ENCODE measurements around the gene MAEL. TPM values are rescaled to one million over a fixed set of nuclear protein-coding genes. Genes with fewer than 3 reads are reported as not detected.
A peak's percentile ranks its signal among the peaks of the same experiment; 100 is the strongest.

The MAEL gene
- total RNA-seq, 1 donor from 2014 or later = not detected

DNA sequence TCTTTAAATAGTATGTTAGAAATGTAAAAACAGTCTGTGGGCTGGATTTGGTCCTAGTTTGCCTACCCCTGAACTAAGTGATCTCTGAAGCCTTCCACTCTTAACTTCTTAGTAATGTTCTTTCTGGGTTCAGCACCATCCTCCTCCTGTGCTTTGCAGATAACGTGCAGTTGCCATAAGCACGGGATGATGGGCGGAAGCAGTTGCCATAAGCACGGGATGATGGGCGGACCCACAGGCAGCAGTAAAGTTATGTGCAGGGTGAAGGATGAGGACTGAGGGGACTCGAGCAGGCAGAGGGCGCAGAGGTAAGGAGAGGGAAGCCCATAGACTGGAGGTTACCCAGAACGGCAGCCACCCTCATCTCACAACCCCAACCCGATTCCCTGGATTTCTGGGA, 75.5 kb downstream of the MAEL start:
- Mint-ChIP-seq H3K9me3 (no peaks in the 10 kb centered on the region), H3K36me3 (ENCODE audit: low read depth) (no peaks in the 10 kb centered on the region), H3K27me3 (ENCODE audit: low read depth) (peaks cover 4% of the 10 kb centered on the region), H3K4me3 (ENCODE audit: low read depth) (no peak overlapping the region), H3K4me1 (ENCODE audit: low read depth) (peaks cover 3% of the 10 kb centered on the region), H3K27ac (no peak overlapping the region)
- intact Hi-C loops (cut with micrococcal nuclease) = loop anchor here (5.0 to 10.0 kb wide), 5 partner anchors 203 to 493 kb away; no protein-coding TSS in a partner anchor
- no peak for DNase-seq (ENCODE audit: low spot score)

DNA sequence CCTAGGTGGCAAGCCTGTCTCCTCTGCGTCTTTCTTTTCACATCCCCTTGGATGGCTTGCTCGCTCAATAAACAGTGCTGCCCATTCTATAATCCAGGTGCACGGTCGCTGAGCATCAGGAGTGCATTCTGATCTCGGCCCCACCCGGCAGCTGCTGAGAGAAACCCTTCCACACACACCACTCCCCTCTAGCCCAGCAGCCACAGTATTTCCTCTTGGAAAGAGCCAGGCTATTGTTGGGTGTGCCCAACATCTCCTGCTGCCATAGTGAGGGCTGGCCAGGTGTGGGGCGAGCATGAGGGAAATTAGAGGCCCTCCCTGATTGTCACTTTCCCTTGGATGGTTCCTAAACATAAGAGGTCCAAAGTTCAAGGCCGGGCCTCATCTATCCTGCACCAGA, 76.4 kb downstream of the MAEL start:
- H3K27me3 Mint-ChIP-seq (ENCODE audit: low read depth) = peaks cover 7% of the 10 kb centered on the region
- intact Hi-C loops (cut with micrococcal nuclease) = loop anchor here (5.0 to 10.0 kb wide), 5 partner anchors 202 to 492 kb away; no protein-coding TSS in a partner anchor
- no peak overlapping the region for H3K4me3 Mint-ChIP-seq (ENCODE audit: low read depth)
- no peaks in the 10 kb centered on the region for H3K9me3 Mint-ChIP-seq
- H3K4me1 Mint-ChIP-seq (ENCODE audit: low read depth) = peaks cover 3% of the 10 kb centered on the region
- no peak overlapping the region for H3K27ac Mint-ChIP-seq
- H3K36me3 Mint-ChIP-seq (ENCODE audit: low read depth) = no peaks in the 10 kb centered on the region
- DNase-seq (ENCODE audit: low spot score) = no peak

DNA sequence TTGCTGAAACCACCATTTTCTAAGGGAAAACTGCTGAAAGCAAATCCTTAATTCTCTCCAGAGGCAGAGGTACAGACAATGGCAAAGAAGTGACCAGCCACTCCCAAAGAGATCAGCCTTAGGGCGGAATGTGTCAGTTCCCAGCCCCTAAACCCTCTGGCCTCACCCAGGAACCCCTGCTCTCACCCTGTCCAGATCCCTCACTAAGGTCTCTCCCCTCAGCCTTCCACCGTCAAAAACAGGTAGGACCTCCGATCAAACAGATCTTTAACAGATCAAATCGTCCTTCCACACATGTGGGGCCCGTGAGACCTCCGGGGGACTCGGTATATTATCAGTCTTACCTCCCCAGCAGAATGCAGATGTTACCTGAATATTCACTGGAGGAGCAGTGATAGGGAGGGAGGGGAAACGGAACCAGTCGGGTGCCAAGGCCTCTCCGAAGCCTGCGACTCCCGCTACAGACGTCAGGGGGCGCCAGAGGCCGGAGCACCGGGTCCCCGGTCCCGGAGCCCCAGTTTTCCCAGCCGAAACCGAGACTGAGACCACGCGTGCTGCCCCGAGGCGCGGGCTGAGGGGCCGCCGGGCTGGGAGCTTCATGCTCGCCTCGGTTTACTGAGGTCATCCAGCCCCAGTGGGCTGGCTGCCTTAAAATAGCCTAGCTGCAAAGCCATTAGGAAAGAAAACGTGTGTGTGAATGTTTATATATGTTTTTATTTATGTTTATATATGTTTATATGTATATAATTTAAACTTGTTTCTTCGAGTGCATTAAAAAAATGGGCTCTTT, 77.4 kb downstream of the MAEL start:
- intact Hi-C loops (cut with micrococcal nuclease) = loop anchor here (1.0 to 10.0 kb wide), 7 partner anchors 58 to 491 kb away; partner anchors contain the start of gene POU2F1
- DNase-seq (ENCODE audit: low spot score) = peak; percentile 67
- Mint-ChIP-seq H3K36me3 (ENCODE audit: low read depth) (no peaks in the 10 kb centered on the region), H3K9me3 (no peaks in the 10 kb centered on the region), H3K4me3 (ENCODE audit: low read depth) (peak overlapping the region; percentile 41), H3K4me1 (ENCODE audit: low read depth) (peaks cover 3% of the 10 kb centered on the region), H3K27ac (no peak overlapping the region), H3K27me3 (ENCODE audit: low read depth) (peaks cover 9% of the 10 kb centered on the region)

DNA sequence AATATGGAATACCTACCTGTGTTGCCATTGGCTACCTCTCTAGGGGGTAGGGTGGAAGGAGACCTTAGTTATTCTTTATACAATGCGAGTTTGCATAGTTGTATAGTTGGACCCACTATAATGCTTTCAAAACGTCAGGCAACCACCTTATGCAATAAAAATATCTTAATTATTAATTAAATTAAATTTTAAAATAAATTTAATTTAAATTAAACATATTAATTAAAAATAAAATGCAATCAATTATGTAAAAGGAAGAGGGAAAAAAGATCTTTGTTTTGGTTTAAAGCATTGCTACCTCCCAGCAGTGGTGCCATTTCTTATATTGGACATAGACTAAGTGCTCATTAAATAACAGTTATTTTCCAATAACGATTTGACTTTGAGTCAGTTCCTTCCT, 78.8 kb downstream of the MAEL start:
- intact Hi-C loops (cut with micrococcal nuclease) = loop anchor here (2.0 to 10.0 kb wide), 6 partner anchors 57 to 489 kb away; no protein-coding TSS in a partner anchor
- Mint-ChIP-seq H3K27ac (no peak overlapping the region), H3K9me3 (no peaks in the 10 kb centered on the region), H3K4me1 (ENCODE audit: low read depth) (peaks cover 3% of the 10 kb centered on the region), H3K27me3 (ENCODE audit: low read depth) (peaks cover 9% of the 10 kb centered on the region), H3K4me3 (ENCODE audit: low read depth) (no peak overlapping the region), H3K36me3 (ENCODE audit: low read depth) (no peaks in the 10 kb centered on the region)
- DNase-seq (ENCODE audit: low spot score) = no peak

DNA sequence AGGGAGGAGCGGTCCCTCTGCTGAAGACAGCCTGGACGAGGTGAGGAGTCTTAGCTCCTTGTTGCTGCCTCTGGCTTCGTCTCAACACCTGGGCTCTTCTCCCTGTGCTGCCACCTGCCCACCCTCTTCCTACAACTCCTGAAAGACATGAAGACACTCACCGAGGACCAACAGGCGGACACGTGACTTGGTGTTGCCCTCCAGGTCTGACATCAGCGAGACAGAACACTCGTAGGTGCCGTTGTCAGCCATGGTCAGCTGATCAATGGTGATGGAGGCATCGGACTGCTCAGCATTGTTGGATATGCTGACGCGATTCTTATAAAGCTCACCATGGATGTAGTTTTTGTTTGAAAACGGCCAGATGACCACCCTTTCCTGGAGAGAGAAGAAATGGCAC, 79.7 kb downstream of the MAEL start:
- H3K4me3 Mint-ChIP-seq (ENCODE audit: low read depth) = no peak overlapping the region
- no peaks in the 10 kb centered on the region for H3K36me3 Mint-ChIP-seq (ENCODE audit: low read depth)
- no peaks in the 10 kb centered on the region for H3K9me3 Mint-ChIP-seq
- H3K27ac Mint-ChIP-seq = no peak overlapping the region
- DNase-seq (ENCODE audit: low spot score) = no peak
- intact Hi-C loops (cut with micrococcal nuclease) = loop anchor here (5.0 to 10.0 kb wide), 5 partner anchors 199 to 489 kb away; no protein-coding TSS in a partner anchor
- peaks cover 9% of the 10 kb centered on the region for H3K27me3 Mint-ChIP-seq (ENCODE audit: low read depth)
- H3K4me1 Mint-ChIP-seq (ENCODE audit: low read depth) = peaks cover 3% of the 10 kb centered on the region

DNA sequence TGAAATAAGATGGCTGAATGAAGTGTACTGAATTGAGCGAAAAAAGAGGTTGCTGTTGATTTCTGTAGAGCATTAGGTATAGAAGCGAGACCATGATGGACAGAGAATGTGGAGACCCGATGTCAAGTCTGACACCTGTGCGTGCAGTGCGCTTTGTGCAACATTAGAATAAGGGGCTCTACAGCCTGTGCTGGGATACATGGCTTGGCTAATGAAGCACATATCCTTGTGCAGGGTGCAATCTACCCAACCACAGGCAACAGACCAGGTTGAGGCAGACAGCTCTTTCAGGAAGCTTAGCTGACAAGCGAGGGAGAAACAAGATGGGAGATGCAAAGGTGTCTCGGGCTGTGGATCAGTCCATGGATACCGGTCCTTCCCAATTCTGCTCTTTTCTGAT, 82.2 kb downstream of the MAEL start:
- no peaks in the 10 kb centered on the region for H3K9me3 Mint-ChIP-seq
- peaks cover 16% of the 10 kb centered on the region for H3K4me1 Mint-ChIP-seq (ENCODE audit: low read depth)
- H3K36me3 Mint-ChIP-seq (ENCODE audit: low read depth) = no peaks in the 10 kb centered on the region
- DNase-seq (ENCODE audit: low spot score) = no peak
- H3K4me3 Mint-ChIP-seq (ENCODE audit: low read depth) = no peak overlapping the region
- intact Hi-C loops (cut with micrococcal nuclease) = no loop called here
- H3K27me3 Mint-ChIP-seq (ENCODE audit: low read depth) = peaks cover 9% of the 10 kb centered on the region
- H3K27ac Mint-ChIP-seq = no peak overlapping the region

Other genes starting within 250 kb of the MAEL start
- gene POGK, start 149.8 kb upstream of the MAEL start, total RNA-seq = 46.6 and 49.7 TPM in 2 replicates
- 15.3 and 16.0 TPM in 2 replicates for gene TADA1, start 113.0 kb upstream of the MAEL start, total RNA-seq
- 18.5 and 22.8 TPM in 2 replicates for gene ILDR2, start 13.7 kb upstream of the MAEL start, total RNA-seq
- gene GPA33, start 101.1 kb downstream of the MAEL start, total RNA-seq = 0.09 TPM in 1 of 2 replicates, not detected in the other
- not detected in 2 replicates for gene STYXL2, start 104.8 kb downstream of the MAEL start, total RNA-seq
- gene POU2F1, start 231.6 kb downstream of the MAEL start, total RNA-seq = 21.3 and 21.9 TPM in 2 replicates